SK-N-SH treated with all-trans-retinoic acid at 6 μM for 48 hours (cell line): Measurements from ENCODE around the gene PARVB.

Experiments
- ARNTL ChIP-seq: fragments of 450-650 bp; formaldehyde crosslinking; IDR thresholded peaks from 2 replicates; pipeline ENCODE4 v1.5.0; 2020; ENCODE audit warnings: low read depth, mild to moderate bottlenecking, moderate library complexity, borderline replicate concordance
- CREB5 ChIP-seq: fragments of 250-450 bp; sonication (Bioruptor Pico); IDR thresholded peaks from 2 replicates; pipeline ENCODE4 v1.5.1; 2020; ENCODE audit warnings: low read depth, mild to moderate bottlenecking, moderate library complexity
- OSR1 ChIP-seq: fragments of 250-450 bp; sonication (Bioruptor Pico); IDR thresholded peaks from 2 replicates; pipeline ENCODE4 v1.8.0; 2022; ENCODE audit warnings: moderate library complexity, mild to moderate bottlenecking, inconsistent platforms
- PATZ1 ChIP-seq: fragments of 250-450 bp; sonication (Bioruptor Pico); IDR thresholded peaks from 2 replicates; pipeline ENCODE4 v1.8.0; 2020; ENCODE audit warnings: mild to moderate bottlenecking, moderate library complexity, borderline replicate concordance
- POU6F1 ChIP-seq: fragments of 250-450 bp; sonication (Bioruptor Pico); IDR thresholded peaks from 2 replicates; pipeline ENCODE4 v1.8.0; 2021; ENCODE audit warnings: low read depth, mild to moderate bottlenecking, moderate library complexity, borderline replicate concordance
- PPARA ChIP-seq: fragments of 250-450 bp; sonication (Bioruptor Pico); IDR thresholded peaks from 2 replicates; pipeline ENCODE4 v1.5.0; 2020; ENCODE audit warnings: mild to moderate bottlenecking, borderline replicate concordance
- RARB ChIP-seq: fragments of 250-450 bp; sonication (Bioruptor Pico); IDR thresholded peaks from 2 replicates; pipeline ENCODE4 v1.8.0; 2021; ENCODE audit warnings: mild to moderate bottlenecking, moderate library complexity
- SNAI2 ChIP-seq: fragments of 250-450 bp; sonication (Bioruptor Pico); IDR thresholded peaks from 2 replicates; pipeline ENCODE4 v1.5.0; 2020; ENCODE audit warnings: mild to moderate bottlenecking, moderate library complexity
- TCF4 ChIP-seq: fragments of 250-450 bp; sonication (Bioruptor Pico); IDR thresholded peaks from 2 replicates; pipeline ENCODE4 v1.8.0; 2021; ENCODE audit warnings: mild to moderate bottlenecking, moderate library complexity, borderline replicate concordance
- TSHZ2 ChIP-seq: fragments of 250-450 bp; sonication (Bioruptor Pico); IDR thresholded peaks from 2 replicates; pipeline ENCODE4 v1.5.0; 2020; ENCODE audit warnings: mild to moderate bottlenecking, moderate library complexity
- ZNF565 ChIP-seq: fragments of 450-650 bp; formaldehyde crosslinking; conservative IDR thresholded peaks from 2 replicates; pipeline ENCODE4 v1.5.0; 2020; ENCODE audit warnings: low read depth, mild to moderate bottlenecking, moderate library complexity

GRCh38 chr22:44160421-44160820 lies 136.3 kb downstream of the PARVB start:
- TF ChIP-seq ARNTL (CRISPR knock-in tag) (no peak), ZNF565 (no peak), RARB (CRISPR knock-in tag) (no peak), OSR1 (CRISPR knock-in tag) (no peak), PATZ1 (no peak), CREB5 (no peak), TSHZ2 (CRISPR knock-in tag) (no peak), SNAI2 (CRISPR knock-in tag) (no peak), PPARA (CRISPR knock-in tag) (no peak), TCF4 (no peak), POU6F1 (CRISPR knock-in tag) (no peak)
